ENCODE results near the gene PROM1.

PROM1 gene

DNA sequence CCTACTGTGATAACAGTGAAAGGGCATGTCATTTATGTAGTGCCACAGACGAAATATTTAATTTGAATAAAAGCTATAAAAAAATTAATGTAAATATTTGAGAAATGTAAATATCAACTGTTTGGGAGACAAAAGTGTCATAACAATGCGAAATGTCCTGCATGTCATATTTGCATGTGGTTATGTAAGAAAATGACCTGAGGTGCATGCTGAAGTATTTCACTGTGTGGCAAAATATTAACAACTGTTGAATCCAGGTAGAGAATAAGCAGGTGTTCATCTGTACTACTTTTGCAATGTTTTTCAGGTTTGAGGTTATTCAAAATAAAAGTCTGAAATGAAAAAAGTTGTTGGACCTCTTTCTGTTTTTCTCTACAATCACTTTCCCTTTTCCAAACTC lies 30.9 kb downstream of the PROM1 start:
- Histone ChIP-seq H2AFZ (ENCODE audit: low read length) (no peak overlapping the region), H3K9ac (ENCODE audit: low read depth, low read length, poor library complexity, severe bottlenecking) (no peak overlapping the region), H3K4me2 (ENCODE audit: low read depth, low read length, poor library complexity, severe bottlenecking) (no peak overlapping the region), H3K79me2 (ENCODE audit: insufficient read depth, low read length) (no peaks in the 10 kb centered on the region), H3F3A (ENCODE audit: low read depth) (no peaks in the 10 kb centered on the region), H3K27me3 (ENCODE audit: insufficient read depth, low read length, poor library complexity, severe bottlenecking) (no peaks in the 10 kb centered on the region), H3K4me1 (ENCODE audit: insufficient read depth, low read length, poor library complexity, severe bottlenecking) (peaks cover 36% of the 10 kb centered on the region), H3K9me2 (replicated peaks; ENCODE audit: low read depth, low read length) (no peaks in the 10 kb centered on the region), H3K9me3 (ENCODE audit: insufficient read depth, low read depth, low read length) (no peaks in the 10 kb centered on the region), H3K36me3 (ENCODE audit: insufficient read depth, low read length) (no peaks in the 10 kb centered on the region), H4K20me1 (ENCODE audit: insufficient read depth, low read length, poor library complexity, severe bottlenecking) (no peaks in the 10 kb centered on the region), H3K4me3 (ENCODE audit: low read length, poor library complexity, severe bottlenecking) (no peak overlapping the region)
- TF ChIP-seq CTCF (conservative IDR thresholded peaks at IDR 0.05; ENCODE audit: low read length) = no peak
- TF ChIP-seq EZH2phosphoT487 (IDR thresholded peaks at IDR 0.05; ENCODE audit: borderline replicate concordance) = no peak

- H3K27me3 ChIP-seq (ENCODE audit: insufficient read depth, low read length, poor library complexity, severe bottlenecking) = no peaks in the 10 kb centered on the region
- H3K79me2 ChIP-seq (ENCODE audit: insufficient read depth, low read length) = no peaks in the 10 kb centered on the region
- H2AFZ ChIP-seq (ENCODE audit: low read length) = no peak overlapping the region; the same call in 1 of the 2 replicates
These were observed 31.8 kb downstream of the PROM1 start for GRCh38 chr4:16051980-16052379.

DNA sequence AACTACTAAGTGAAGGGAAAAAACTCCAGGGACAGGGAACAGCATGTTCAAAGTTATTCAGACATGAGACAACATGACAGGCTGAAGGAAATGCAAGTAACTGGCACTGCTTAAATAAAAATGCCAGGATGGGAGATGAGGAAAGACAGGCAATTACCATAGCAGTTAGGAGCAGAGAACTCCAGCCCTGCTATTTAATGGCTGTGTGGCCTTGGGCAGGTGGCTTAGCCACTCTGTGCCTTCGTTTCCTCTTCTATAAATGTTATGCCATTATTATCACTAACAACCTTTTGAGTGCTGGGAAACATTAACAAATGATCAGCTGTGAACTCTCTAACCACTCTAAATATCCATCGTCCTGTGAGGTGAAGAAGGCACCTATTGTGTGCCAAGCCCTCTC lies 32.7 kb downstream of the PROM1 start:
- Histone ChIP-seq H2AFZ (ENCODE audit: low read length) (no peak overlapping the region), H3K79me2 (ENCODE audit: insufficient read depth, low read length) (no peaks in the 10 kb centered on the region), H3K9me2 (replicated peaks; ENCODE audit: low read depth, low read length) (no peaks in the 10 kb centered on the region), H3K9me3 (ENCODE audit: insufficient read depth, low read depth, low read length) (no peaks in the 10 kb centered on the region), H3K4me3 (ENCODE audit: low read length, poor library complexity, severe bottlenecking) (no peak overlapping the region), H4K20me1 (ENCODE audit: insufficient read depth, low read length, poor library complexity, severe bottlenecking) (no peaks in the 10 kb centered on the region), H3K27me3 (ENCODE audit: insufficient read depth, low read length, poor library complexity, severe bottlenecking) (no peaks in the 10 kb centered on the region), H3F3A (ENCODE audit: low read depth) (no peaks in the 10 kb centered on the region), H3K4me2 (ENCODE audit: low read depth, low read length, poor library complexity, severe bottlenecking) (no peak overlapping the region), H3K4me1 (ENCODE audit: insufficient read depth, low read length, poor library complexity, severe bottlenecking) (peaks cover 20% of the 10 kb centered on the region), H3K36me3 (ENCODE audit: insufficient read depth, low read length) (no peaks in the 10 kb centered on the region), H3K9ac (ENCODE audit: low read depth, low read length, poor library complexity, severe bottlenecking) (no peak overlapping the region)
- no peak for TF ChIP-seq CTCF (conservative IDR thresholded peaks at IDR 0.05; ENCODE audit: low read length)
- no peak for TF ChIP-seq EZH2phosphoT487 (IDR thresholded peaks at IDR 0.05; ENCODE audit: borderline replicate concordance)

More at GRCh38 chr4:16051980-16052379, 31.8 kb downstream of the PROM1 start:
- H3K9me2 ChIP-seq (replicated peaks; ENCODE audit: low read depth, low read length) = no peaks in the 10 kb centered on the region
- no peak overlapping the region for H3K9ac ChIP-seq (ENCODE audit: low read depth, low read length, poor library complexity, severe bottlenecking)
- H3K4me1 ChIP-seq (ENCODE audit: insufficient read depth, low read length, poor library complexity, severe bottlenecking) = peaks cover 28% of the 10 kb centered on the region
- TF ChIP-seq EZH2phosphoT487 (IDR thresholded peaks at IDR 0.05; ENCODE audit: borderline replicate concordance) (no peak), CTCF (conservative IDR thresholded peaks at IDR 0.05; ENCODE audit: low read length) (no peak)
- H3K4me3 ChIP-seq (ENCODE audit: low read length, poor library complexity, severe bottlenecking) = no peak overlapping the region
- H3K4me2 ChIP-seq (ENCODE audit: low read depth, low read length, poor library complexity, severe bottlenecking) = no peak overlapping the region
- H3K9me3 ChIP-seq (ENCODE audit: insufficient read depth, low read depth, low read length) = no peaks in the 10 kb centered on the region
- no peaks in the 10 kb centered on the region for H3K36me3 ChIP-seq (ENCODE audit: insufficient read depth, low read length)
- no peaks in the 10 kb centered on the region for H4K20me1 ChIP-seq (ENCODE audit: insufficient read depth, low read length, poor library complexity, severe bottlenecking)
- no peaks in the 10 kb centered on the region for H3F3A ChIP-seq (ENCODE audit: low read depth)
